H1 (cell line): ENCODE results near the gene GNA12.

Experiments
- BACH1 ChIP-seq: IDR thresholded peaks from 2 replicates; pipeline ENCODE4 v1.6.1; 2012; ENCODE audit warnings: low read length, improper control_type of control experiment
- CBX8 ChIP-seq: fragments of 300-800, 300-1000 bp; sonication (generic); IDR thresholded peaks from 2 replicates; pipeline ENCODE4 v1.7.1; 2016; ENCODE audit warnings: low read depth, low read length, borderline replicate concordance
- CEBPB ChIP-seq: IDR thresholded peaks from 2 replicates; pipeline ENCODE4 v1.6.1; 2012; ENCODE audit warnings: low read depth, low read length
- EZH2 ChIP-seq: fragments of 200-600 bp; sonication (generic); IDR thresholded peaks from 2 replicates; pipeline ENCODE4 v1.7.1; 2012; ENCODE audit warnings: low read depth, mild to moderate bottlenecking, moderate library complexity, low read length, inconsistent platforms; ENCODE audit not compliant: severe bottlenecking
- POLR2AphosphoS5 ChIP-seq: IDR thresholded peaks from 2 replicates; pipeline ENCODE4 v1.6.1; 2011; ENCODE audit warnings: low read depth, low read length
- RAD21 ChIP-seq, 2 experiments: IDR thresholded peaks in 1 of 2; conservative IDR thresholded peaks in 1 of 2; 2 replicates each; pipeline ENCODE4 v1.6.1; 2011; ENCODE audit warnings: low read depth in 2 of 2, low read length in 2 of 2, improper control_type of control experiment in 1 of 2, inconsistent platforms in 1 of 2, mild to moderate bottlenecking in 1 of 2, moderate library complexity in 1 of 2
- SAP30 ChIP-seq: fragments of 300-600 bp; sonication (generic); IDR thresholded peaks from 2 replicates; pipeline ENCODE4 v1.7.1; 2012; ENCODE audit warnings: low read length, moderate library complexity, mild to moderate bottlenecking, inconsistent platforms; ENCODE audit not compliant: insufficient read depth, insufficient replicate concordance
- ZNF274 ChIP-seq: IDR thresholded peaks from 2 replicates; pipeline ENCODE4 v1.7.0; 2012; ENCODE audit warnings: low read length, borderline replicate concordance; ENCODE audit errors: extremely low read depth
- TF ChIP-seq, protein P1 (sequence below), 3 experiments: IDR thresholded peaks; 1 replicate in 2 of 3; 2 replicates in 1 of 3; pipeline versions ENCODE4 v1.5.1 to v1.6.1; 2011; ENCODE audit warnings: low read length in 3 of 3, mild to moderate bottlenecking in 3 of 3, inconsistent platforms in 2 of 3, low read depth in 1 of 3, moderate library complexity in 1 of 3; ENCODE audit not compliant: insufficient read depth in 1 of 3; ENCODE audit errors: control extremely low read depth in 1 of 3
- TF ChIP-seq, protein P2 (sequence below): IDR thresholded peaks from 2 replicates; pipeline ENCODE4 v1.6.1; 2012; ENCODE audit warnings: inconsistent platforms

DNA sequence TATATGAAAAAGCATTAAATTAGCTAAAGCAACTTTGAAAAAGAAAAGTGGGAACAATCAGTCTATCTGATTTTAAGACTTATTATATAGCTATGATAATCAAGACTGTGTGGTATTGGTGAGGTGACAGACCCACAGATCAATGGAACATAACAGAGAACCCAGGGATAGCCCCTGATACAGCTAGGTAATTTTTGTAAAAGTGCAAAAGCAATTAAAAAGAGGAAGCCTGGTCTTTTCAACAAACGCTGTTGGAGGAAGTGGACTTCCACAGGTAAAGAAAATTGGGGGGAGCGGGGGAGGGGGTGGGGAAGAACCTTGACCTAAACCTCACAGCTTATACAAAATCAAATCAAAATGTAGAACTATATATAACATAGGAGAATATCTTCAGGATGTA lies 45.4 kb downstream of the GNA12 start:
- TF ChIP-seq CEBPB, result no peak
- TF ChIP-seq, protein P1, sequence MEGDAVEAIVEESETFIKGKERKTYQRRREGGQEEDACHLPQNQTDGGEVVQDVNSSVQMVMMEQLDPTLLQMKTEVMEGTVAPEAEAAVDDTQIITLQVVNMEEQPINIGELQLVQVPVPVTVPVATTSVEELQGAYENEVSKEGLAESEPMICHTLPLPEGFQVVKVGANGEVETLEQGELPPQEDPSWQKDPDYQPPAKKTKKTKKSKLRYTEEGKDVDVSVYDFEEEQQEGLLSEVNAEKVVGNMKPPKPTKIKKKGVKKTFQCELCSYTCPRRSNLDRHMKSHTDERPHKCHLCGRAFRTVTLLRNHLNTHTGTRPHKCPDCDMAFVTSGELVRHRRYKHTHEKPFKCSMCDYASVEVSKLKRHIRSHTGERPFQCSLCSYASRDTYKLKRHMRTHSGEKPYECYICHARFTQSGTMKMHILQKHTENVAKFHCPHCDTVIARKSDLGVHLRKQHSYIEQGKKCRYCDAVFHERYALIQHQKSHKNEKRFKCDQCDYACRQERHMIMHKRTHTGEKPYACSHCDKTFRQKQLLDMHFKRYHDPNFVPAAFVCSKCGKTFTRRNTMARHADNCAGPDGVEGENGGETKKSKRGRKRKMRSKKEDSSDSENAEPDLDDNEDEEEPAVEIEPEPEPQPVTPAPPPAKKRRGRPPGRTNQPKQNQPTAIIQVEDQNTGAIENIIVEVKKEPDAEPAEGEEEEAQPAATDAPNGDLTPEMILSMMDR (IDR thresholded peaks at IDR 0.05; ENCODE audit: control extremely low read depth in 1 of 3, insufficient read depth in 1 of 3, low read depth in 1 of 3, low read length in 3 of 3), result no peak
- no peak for TF ChIP-seq ZNF274
- TF ChIP-seq, protein P2, sequence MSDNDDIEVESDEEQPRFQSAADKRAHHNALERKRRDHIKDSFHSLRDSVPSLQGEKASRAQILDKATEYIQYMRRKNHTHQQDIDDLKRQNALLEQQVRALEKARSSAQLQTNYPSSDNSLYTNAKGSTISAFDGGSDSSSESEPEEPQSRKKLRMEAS, result no peak
- TF ChIP-seq SAP30, result no peak
- no peak for TF ChIP-seq POLR2AphosphoS5
- no peak for TF ChIP-seq BACH1
- no peak for TF ChIP-seq CBX8
- TF ChIP-seq EZH2, result no peak
- no peak for TF ChIP-seq RAD21 (IDR thresholded peaks at IDR 0.05 in 1 of 2, conservative IDR thresholded peaks at IDR 0.05 in 1 of 2; ENCODE audit: low read depth in 2 of 2, low read length in 2 of 2)
